ENCODE measurements around the gene SCUBE1.

- TF ChIP-seq, protein P1, sequence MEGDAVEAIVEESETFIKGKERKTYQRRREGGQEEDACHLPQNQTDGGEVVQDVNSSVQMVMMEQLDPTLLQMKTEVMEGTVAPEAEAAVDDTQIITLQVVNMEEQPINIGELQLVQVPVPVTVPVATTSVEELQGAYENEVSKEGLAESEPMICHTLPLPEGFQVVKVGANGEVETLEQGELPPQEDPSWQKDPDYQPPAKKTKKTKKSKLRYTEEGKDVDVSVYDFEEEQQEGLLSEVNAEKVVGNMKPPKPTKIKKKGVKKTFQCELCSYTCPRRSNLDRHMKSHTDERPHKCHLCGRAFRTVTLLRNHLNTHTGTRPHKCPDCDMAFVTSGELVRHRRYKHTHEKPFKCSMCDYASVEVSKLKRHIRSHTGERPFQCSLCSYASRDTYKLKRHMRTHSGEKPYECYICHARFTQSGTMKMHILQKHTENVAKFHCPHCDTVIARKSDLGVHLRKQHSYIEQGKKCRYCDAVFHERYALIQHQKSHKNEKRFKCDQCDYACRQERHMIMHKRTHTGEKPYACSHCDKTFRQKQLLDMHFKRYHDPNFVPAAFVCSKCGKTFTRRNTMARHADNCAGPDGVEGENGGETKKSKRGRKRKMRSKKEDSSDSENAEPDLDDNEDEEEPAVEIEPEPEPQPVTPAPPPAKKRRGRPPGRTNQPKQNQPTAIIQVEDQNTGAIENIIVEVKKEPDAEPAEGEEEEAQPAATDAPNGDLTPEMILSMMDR (IDR thresholded peaks at IDR 0.05; ENCODE audit: extremely low read depth in 1 of 2, insufficient read depth in 1 of 2, low read depth in 1 of 2, low read length in 2 of 2), result no peak
- TF ChIP-seq POLR2AphosphoS5 (IDR thresholded peaks at IDR 0.05; ENCODE audit: insufficient read depth, low read depth, low read length) (no peak), EZH2 (IDR thresholded peaks at IDR 0.05; ENCODE audit: borderline replicate concordance, low read depth, low read length, severe bottlenecking) (no peak), POLR2A (IDR thresholded peaks at IDR 0.05; ENCODE audit: low read depth, low read length) (no peak), MYC (IDR thresholded peaks at IDR 0.05; ENCODE audit: low read depth, low read length) (no peak), MAX (IDR thresholded peaks at IDR 0.05; ENCODE audit: insufficient read depth, insufficient read length) (peak; percentile 66), GATA2 (IDR thresholded peaks at IDR 0.05; ENCODE audit: insufficient read depth, insufficient read length, low read depth, low read length) (no peak), JUN (IDR thresholded peaks at IDR 0.05; ENCODE audit: borderline replicate concordance, insufficient read depth, insufficient read length, low read depth) (no peak)
These were observed 159.5 kb downstream of the SCUBE1 start for GRCh38 chr22:43183496-43184277.

All from endothelial cell of umbilical vein (primary cell).